Mesendoderm (in vitro differentiated cells): Measurements from ENCODE around the gene SOD3.

Source experiments
- DNase-seq: peaks from one replicate; pipeline ENCODE4 v3.0.0; 2013
- H2AK5ac ChIP-seq: 2 replicates; pipeline ENCODE4 v1.6.1; 2013; ENCODE audit warnings: low read length, inconsistent platforms
- H2BK120ac ChIP-seq: 2 replicates; pipeline ENCODE4 v1.6.1; 2013; ENCODE audit warnings: low read depth, mild to moderate bottlenecking, low read length, moderate library complexity, mixed read lengths
- H2BK15ac ChIP-seq: replicated peaks from 2 replicates; pipeline ENCODE4 v1.6.1; 2013; ENCODE audit warnings: low read depth, mild to moderate bottlenecking, moderate library complexity
- H2BK5ac ChIP-seq: 2 replicates; pipeline ENCODE4 v1.6.1; 2013; ENCODE audit warnings: low read length, inconsistent platforms
- H3K18ac ChIP-seq: 2 replicates; pipeline ENCODE4 v1.6.1; 2013; ENCODE audit warnings: mild to moderate bottlenecking, low read length, mixed read lengths
- H3K23ac ChIP-seq: one replicate; pipeline ENCODE4 v1.6.1; 2013; ENCODE audit warnings: low read length
- H3K27ac ChIP-seq: 2 replicates; pipeline ENCODE4 v1.5.1; 2013; ENCODE audit warnings: low read depth, mild to moderate bottlenecking, inconsistent platforms, low read length, moderate library complexity
- H3K27me3 ChIP-seq: 2 replicates; pipeline ENCODE4 v1.6.1; 2013; ENCODE audit warnings: low read length, control low read depth, mild to moderate bottlenecking, inconsistent platforms; ENCODE audit not compliant: insufficient read depth, poor library complexity
- H3K36me3 ChIP-seq: 2 replicates; pipeline ENCODE4 v1.6.1; 2013; ENCODE audit warnings: low read length, inconsistent platforms; ENCODE audit not compliant: control insufficient read depth, insufficient read depth
- H3K4ac ChIP-seq: one replicate; pipeline ENCODE4 v1.6.1; 2013; ENCODE audit warnings: low read depth, mild to moderate bottlenecking, low read length, moderate library complexity
- H3K4me1 ChIP-seq: 2 replicates; pipeline ENCODE4 v1.6.1; 2013; ENCODE audit warnings: low read depth, low read length, inconsistent platforms; ENCODE audit not compliant: control insufficient read depth
- H3K4me2 ChIP-seq: 2 replicates; pipeline ENCODE4 v1.6.1; 2013; ENCODE audit warnings: low read length
- H3K4me3 ChIP-seq: 2 replicates; pipeline ENCODE4 v1.5.1; 2013; ENCODE audit warnings: mild to moderate bottlenecking, low read length
- H3K56ac ChIP-seq: one replicate; pipeline ENCODE4 v1.6.1; 2013; ENCODE audit warnings: low read length
- H3K79me1 ChIP-seq: 2 replicates; pipeline ENCODE4 v1.6.1; 2013; ENCODE audit warnings: low read length, inconsistent platforms
- H3K79me2 ChIP-seq: 2 replicates; pipeline ENCODE4 v1.6.1; 2013; ENCODE audit warnings: mild to moderate bottlenecking, low read length; ENCODE audit not compliant: control insufficient read depth, insufficient read depth
- H3K9ac ChIP-seq: 2 replicates; pipeline ENCODE4 v1.6.1; 2013; ENCODE audit warnings: low read length, inconsistent platforms
- H4K5ac ChIP-seq: one replicate; pipeline ENCODE4 v1.6.1; 2013; ENCODE audit warnings: low read length
- H4K8ac ChIP-seq: one replicate; pipeline ENCODE4 v1.6.1; 2013; ENCODE audit warnings: low read depth, mild to moderate bottlenecking, control low read depth, low read length, moderate library complexity
- WGBS: extraction: QIAGEN DNeasy Blood & Tissue Kit; methylation state at CpG from one replicate; pipeline ENCODE4 v1.1.7; 2013; ENCODE audit warnings: low lambda C conversion rate, missing lambda C conversion rate; ENCODE audit not compliant: insufficient coverage; ENCODE audit errors: extremely low coverage; 5-methylcytosine and 5-hydroxymethylcytosine counted together

Gene SOD3

DNA sequence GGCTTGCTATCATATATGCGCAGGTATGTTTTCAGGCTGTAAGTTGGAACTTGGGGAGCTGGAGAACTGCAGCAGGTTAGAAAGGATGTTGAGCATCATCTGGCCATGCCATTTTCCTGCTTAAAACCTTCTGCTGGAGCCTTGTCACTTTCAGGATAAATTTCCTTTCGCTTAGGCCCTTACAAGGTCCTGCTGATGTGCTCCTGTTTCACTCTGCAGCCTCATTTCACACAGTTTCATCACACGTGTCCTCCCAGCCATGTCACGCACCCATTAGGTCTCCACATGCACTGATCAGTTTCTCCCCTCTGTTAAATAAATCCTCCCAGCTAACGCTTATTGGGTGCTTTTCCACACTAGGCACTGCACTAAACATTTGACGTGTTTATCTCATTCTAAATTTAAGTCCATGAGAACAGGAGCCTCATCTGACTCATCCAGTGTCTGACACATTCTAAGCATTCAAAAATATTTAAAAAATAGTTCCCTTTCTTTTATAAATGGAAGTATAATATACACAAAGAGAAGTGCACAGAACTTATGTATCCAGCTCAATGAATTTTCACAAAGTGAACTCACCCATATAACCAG lies 14.5 kb downstream of the SOD3 start:
- no peaks in the 10 kb centered on the region for H3K36me3 ChIP-seq
- no peak for DNase-seq
- no CpG with 5 or more reads among the region's 6 CpGs for WGBS

DNA sequence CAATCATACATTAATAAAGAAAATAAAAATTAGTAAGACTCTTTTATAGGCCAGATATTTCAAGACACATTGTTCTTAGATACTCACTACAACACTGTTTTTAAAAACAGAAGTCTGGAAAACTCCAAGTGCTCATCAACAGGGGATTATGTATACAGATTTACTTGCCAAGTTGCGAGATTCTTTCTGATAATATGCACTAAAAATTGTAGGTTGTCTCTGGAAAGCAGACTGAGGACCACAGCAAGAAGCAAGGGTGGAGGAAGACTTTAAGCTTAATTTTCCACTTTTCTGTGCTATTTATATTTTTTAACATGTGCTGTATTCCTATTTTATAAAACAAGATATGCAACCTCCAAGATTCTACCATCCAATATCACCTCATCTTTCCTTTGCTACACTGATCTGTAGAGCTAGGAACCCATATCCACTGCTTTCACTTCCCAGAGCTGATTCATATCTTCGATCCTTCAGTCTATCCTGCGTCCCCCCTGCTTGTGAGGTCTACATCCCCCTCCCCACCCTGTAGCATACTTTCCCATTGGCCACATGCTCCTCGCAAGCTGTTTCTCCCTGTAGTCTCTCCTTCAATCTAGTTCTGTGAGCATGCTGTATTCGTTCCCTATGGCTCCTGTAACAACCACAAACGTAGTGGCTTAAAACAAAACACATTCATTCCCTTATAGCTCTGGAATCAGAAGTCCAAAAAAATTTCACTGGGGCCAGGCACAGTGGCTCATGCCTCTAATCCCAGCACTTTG lies 15.7 kb downstream of the SOD3 start:
- no peak overlapping the region for H2AK5ac ChIP-seq
- no peak overlapping the region for H3K9ac ChIP-seq
- H3K27me3 ChIP-seq = no peaks in the 10 kb centered on the region
- no peak overlapping the region for H3K4me2 ChIP-seq
- DNase-seq = no peak
- no peak overlapping the region for H3K4ac ChIP-seq
- no peaks in the 10 kb centered on the region for H3K4me1 ChIP-seq
- no peak overlapping the region for H2BK5ac ChIP-seq
- no peak overlapping the region for H3K4me3 ChIP-seq
- no peak overlapping the region for H4K8ac ChIP-seq
- no CpG with 5 or more reads among the region's 6 CpGs for WGBS
- H3K56ac ChIP-seq = no peak overlapping the region
- no peak overlapping the region for H2BK15ac ChIP-seq
- H3K79me1 ChIP-seq = no peaks in the 10 kb centered on the region
- H4K5ac ChIP-seq = no peak overlapping the region
- no peaks in the 10 kb centered on the region for H3K36me3 ChIP-seq
- H3K79me2 ChIP-seq = no peaks in the 10 kb centered on the region
- H2BK120ac ChIP-seq = no peak overlapping the region
- H3K27ac ChIP-seq = no peak overlapping the region
- no peak overlapping the region for H3K18ac ChIP-seq
- no peak overlapping the region for H3K23ac ChIP-seq

More for the DNA sequence above, 14.5 kb downstream of the SOD3 start:
- Histone ChIP-seq H2BK5ac (no peak overlapping the region), H4K8ac (no peak overlapping the region), H3K4me3 (no peak overlapping the region), H2BK15ac (no peak overlapping the region), H3K27ac (no peak overlapping the region), H4K5ac (no peak overlapping the region), H3K9ac (no peak overlapping the region), H2AK5ac (no peak overlapping the region), H3K56ac (no peak overlapping the region), H3K23ac (peak overlapping the region; percentile 11), H3K27me3 (no peaks in the 10 kb centered on the region), H3K79me2 (no peaks in the 10 kb centered on the region), H3K4me2 (no peak overlapping the region), H3K79me1 (no peaks in the 10 kb centered on the region), H3K4me1 (peaks cover 3% of the 10 kb centered on the region), H3K18ac (no peak overlapping the region), H2BK120ac (no peak overlapping the region), H3K4ac (no peak overlapping the region)

DNA sequence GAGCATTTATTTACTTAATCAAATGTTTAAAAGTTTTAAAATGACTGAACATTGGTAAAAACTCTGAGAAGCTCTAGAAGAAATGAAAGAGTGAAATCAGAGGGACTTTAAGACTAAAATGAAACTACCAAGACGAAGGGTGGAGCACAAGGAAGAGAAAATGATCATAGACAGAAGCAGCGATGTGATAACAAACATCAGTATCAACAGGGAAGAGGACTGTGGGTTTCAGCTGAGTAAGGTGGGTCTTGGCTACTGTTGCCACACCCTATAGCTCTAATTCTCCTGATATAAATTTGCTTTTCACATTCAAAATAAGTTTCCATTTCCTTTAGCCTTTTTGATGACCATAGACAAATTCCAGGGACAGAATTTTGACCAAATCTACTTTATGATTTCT lies 18.4 kb downstream of the SOD3 start:
- Histone ChIP-seq H4K8ac (no peak overlapping the region), H2BK5ac (no peak overlapping the region), H2BK15ac (no peak overlapping the region), H3K4me1 (no peaks in the 10 kb centered on the region), H4K5ac (no peak overlapping the region), H3K23ac (no peak overlapping the region), H3K79me1 (no peaks in the 10 kb centered on the region), H3K79me2 (no peaks in the 10 kb centered on the region), H3K4ac (no peak overlapping the region), H2BK120ac (no peak overlapping the region), H3K27me3 (no peaks in the 10 kb centered on the region), H3K9ac (no peak overlapping the region), H3K36me3 (no peaks in the 10 kb centered on the region), H2AK5ac (no peak overlapping the region), H3K18ac (no peak overlapping the region), H3K4me3 (no peak overlapping the region), H3K27ac (no peak overlapping the region), H3K56ac (no peak overlapping the region), H3K4me2 (no peak overlapping the region)
- no peak for DNase-seq
- WGBS = no CpG with 5 or more reads among the region's 2 CpGs

DNA sequence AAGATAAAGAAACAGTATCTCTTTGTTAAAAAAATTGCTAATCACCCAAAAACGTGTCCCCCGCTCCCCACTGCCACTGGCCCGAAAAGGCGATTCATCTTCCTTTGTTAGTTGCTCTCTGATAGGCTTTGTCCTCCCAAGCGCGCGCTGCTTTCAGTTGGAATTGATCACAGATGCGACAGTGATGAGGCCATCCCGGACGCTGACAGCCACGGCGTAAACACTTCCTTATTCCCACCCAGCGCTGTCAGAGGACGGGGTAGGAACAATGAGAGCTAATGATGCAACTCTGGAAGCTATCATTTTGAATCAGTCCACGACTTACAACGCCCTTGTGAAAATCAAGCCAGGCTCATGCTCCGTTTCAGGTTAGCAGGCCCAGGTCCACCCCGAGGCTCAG lies 21.4 kb downstream of the SOD3 start:
- no peak overlapping the region for H4K5ac ChIP-seq
- H3K79me2 ChIP-seq = no peaks in the 10 kb centered on the region
- H2BK120ac ChIP-seq = no peak overlapping the region
- H3K27me3 ChIP-seq = no peaks in the 10 kb centered on the region
- H3K27ac ChIP-seq = no peak overlapping the region
- no peaks in the 10 kb centered on the region for H3K79me1 ChIP-seq
- no peak overlapping the region for H2BK15ac ChIP-seq
- H4K8ac ChIP-seq = no peak overlapping the region
- DNase-seq = no peak
- H2BK5ac ChIP-seq = no peak overlapping the region
- H3K4me1 ChIP-seq = no peaks in the 10 kb centered on the region
- H3K9ac ChIP-seq = no peak overlapping the region
- H2AK5ac ChIP-seq = no peak overlapping the region
- no peak overlapping the region for H3K23ac ChIP-seq
- no peak overlapping the region for H3K4me3 ChIP-seq
- H3K18ac ChIP-seq = no peak overlapping the region
- H3K36me3 ChIP-seq = no peaks in the 10 kb centered on the region
- no CpG with 5 or more reads among the region's 18 CpGs for WGBS
- H3K4me2 ChIP-seq = no peak overlapping the region
- no peak overlapping the region for H3K56ac ChIP-seq
- no peak overlapping the region for H3K4ac ChIP-seq

DNA sequence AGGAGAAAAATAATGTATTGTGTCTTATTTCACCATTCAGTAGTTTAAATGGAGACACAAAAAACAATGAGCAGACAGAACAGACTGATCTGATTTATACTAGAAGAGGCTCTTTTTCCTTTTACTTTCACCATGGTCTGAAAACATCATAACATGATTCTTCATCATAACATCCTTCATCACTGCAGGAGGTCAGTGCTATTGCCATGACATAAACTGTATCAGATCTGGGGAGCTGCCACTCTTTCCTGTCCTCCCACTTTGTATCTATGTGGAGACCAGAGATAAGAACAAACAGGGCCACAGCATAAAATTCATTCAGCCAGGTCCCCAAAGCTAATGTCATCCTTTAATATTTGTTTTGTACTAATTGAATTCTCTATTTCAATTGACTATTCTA lies 25.2 kb downstream of the SOD3 start:
- Histone ChIP-seq H2AK5ac (no peak overlapping the region), H3K23ac (no peak overlapping the region), H2BK15ac (no peak overlapping the region), H3K79me1 (no peaks in the 10 kb centered on the region), H3K4me2 (no peak overlapping the region), H3K56ac (no peak overlapping the region), H3K27ac (no peak overlapping the region), H4K5ac (no peak overlapping the region), H3K27me3 (no peaks in the 10 kb centered on the region), H3K18ac (no peak overlapping the region), H3K4ac (no peak overlapping the region), H4K8ac (no peak overlapping the region), H3K9ac (no peak overlapping the region), H3K36me3 (no peaks in the 10 kb centered on the region), H3K79me2 (no peaks in the 10 kb centered on the region), H2BK120ac (no peak overlapping the region), H3K4me3 (no peak overlapping the region), H3K4me1 (no peaks in the 10 kb centered on the region), H2BK5ac (no peak overlapping the region)
- DNase-seq = no peak

DNA sequence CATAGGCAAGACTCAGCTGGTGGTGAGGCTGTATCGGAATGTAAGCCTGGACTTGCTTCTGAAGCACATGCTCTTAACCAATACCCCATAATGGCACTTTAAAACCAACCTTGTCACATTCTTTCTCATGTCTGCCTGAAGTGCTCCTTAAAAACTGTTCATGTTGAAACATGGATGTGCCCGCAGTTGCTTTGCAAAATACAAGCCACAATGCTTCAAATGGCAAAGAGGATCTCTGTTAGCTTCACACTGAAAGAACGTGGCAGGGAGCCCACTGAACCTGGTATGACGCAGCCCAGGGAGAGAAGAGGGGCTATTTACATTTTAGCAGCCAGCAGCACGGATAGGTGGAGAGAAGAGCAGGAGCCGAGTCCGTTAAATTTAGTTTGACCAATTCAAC lies 29.3 kb downstream of the SOD3 start:
- no peak overlapping the region for H4K8ac ChIP-seq
- no peak overlapping the region for H4K5ac ChIP-seq
- no peak overlapping the region for H3K56ac ChIP-seq
- H3K36me3 ChIP-seq = no peaks in the 10 kb centered on the region
- no peak overlapping the region for H3K4me3 ChIP-seq
- H2BK15ac ChIP-seq = no peak overlapping the region
- H3K9ac ChIP-seq = no peak overlapping the region
- no peak overlapping the region for H3K27ac ChIP-seq
- no CpG with 5 or more reads among the region's 7 CpGs for WGBS
- H3K23ac ChIP-seq = no peak overlapping the region
- no peak overlapping the region for H3K18ac ChIP-seq
- H3K27me3 ChIP-seq = no peaks in the 10 kb centered on the region
- no peak overlapping the region for H3K4ac ChIP-seq
- no peak overlapping the region for H2AK5ac ChIP-seq
- no peaks in the 10 kb centered on the region for H3K79me2 ChIP-seq
- no peaks in the 10 kb centered on the region for H3K4me1 ChIP-seq
- no peaks in the 10 kb centered on the region for H3K79me1 ChIP-seq
- H3K4me2 ChIP-seq = no peak overlapping the region
- DNase-seq = no peak
- H2BK120ac ChIP-seq = no peak overlapping the region
- no peak overlapping the region for H2BK5ac ChIP-seq
